A549 (cell line): Measurements from ENCODE around the gene PRELID3B.

Experiments used
- CBX8 ChIP-seq: fragments of 200-600 bp; sonication (generic); IDR thresholded peaks from 2 replicates; pipeline ENCODE4 v1.6.1; 2016
- TF ChIP-seq, protein P1 (sequence below): fragments of >200 bp; sonication (Bioruptor Twin); formaldehyde crosslinking; IDR thresholded peaks from 3 replicates; pipeline ENCODE4 v1.5.1; 2016

DNA sequence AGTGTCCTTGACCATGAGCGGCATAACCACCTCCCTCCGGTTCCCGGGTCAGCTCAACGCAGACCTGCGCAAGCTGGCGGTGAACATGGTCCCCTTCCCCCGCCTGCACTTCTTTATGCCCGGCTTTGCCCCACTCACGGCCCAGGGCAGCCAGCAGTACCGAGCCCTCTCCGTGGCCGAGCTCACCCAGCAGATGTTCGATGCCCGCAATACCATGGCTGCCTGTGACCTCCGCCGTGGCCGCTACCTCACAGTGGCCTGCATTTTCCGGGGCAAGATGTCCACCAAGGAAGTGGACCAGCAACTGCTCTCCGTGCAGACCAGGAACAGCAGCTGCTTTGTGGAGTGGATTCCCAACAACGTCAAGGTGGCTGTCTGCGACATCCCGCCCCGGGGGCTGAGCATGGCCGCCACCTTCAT lies 18.5 kb downstream of the PRELID3B start:
- TF ChIP-seq, protein P1, sequence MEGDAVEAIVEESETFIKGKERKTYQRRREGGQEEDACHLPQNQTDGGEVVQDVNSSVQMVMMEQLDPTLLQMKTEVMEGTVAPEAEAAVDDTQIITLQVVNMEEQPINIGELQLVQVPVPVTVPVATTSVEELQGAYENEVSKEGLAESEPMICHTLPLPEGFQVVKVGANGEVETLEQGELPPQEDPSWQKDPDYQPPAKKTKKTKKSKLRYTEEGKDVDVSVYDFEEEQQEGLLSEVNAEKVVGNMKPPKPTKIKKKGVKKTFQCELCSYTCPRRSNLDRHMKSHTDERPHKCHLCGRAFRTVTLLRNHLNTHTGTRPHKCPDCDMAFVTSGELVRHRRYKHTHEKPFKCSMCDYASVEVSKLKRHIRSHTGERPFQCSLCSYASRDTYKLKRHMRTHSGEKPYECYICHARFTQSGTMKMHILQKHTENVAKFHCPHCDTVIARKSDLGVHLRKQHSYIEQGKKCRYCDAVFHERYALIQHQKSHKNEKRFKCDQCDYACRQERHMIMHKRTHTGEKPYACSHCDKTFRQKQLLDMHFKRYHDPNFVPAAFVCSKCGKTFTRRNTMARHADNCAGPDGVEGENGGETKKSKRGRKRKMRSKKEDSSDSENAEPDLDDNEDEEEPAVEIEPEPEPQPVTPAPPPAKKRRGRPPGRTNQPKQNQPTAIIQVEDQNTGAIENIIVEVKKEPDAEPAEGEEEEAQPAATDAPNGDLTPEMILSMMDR, result no peak
- no peak for TF ChIP-seq CBX8
